ENCODE data around the gene TRIO. TPM values are rescaled to one million over a fixed set of nuclear protein-coding genes. Genes with fewer than 3 reads are reported as not detected.

TRIO gene
- total and polyA plus RNA-seq, 2 of the 8 experiments (the other 6 are each of a cell fraction or from before 2014, with no cell fraction given) = 35.1 to 69.1 TPM

DNA sequence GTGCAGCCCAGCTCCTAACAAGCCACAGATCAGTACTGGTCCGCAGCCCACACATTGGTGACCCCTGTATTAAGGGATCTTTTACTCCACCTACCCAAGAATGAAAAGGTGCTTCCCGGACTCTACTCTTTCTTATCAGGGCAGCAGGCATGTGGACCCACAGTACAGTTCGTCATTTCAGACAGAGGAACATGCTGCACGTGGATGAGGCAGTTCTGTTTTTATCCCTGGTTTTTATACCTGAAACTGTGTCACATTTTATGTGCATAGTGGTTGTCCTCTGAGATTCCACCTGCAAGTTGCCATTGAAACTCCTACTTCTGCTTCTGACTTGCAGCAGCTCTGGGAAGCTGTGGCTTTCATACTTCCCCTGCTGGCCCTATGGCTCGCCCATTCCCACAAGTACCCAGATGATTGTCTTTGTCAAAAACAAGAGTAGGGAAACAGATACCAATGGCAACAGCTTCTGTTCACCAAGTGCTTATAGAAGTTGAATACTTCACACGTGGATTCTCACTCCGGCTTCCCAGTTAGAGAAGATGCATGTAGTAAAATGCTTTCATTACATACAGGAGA, 208.0 kb downstream of the TRIO start (continued):
- TF ChIP-seq RNF2 (IDR thresholded peaks at IDR 0.05; ENCODE audit: borderline replicate concordance, low read depth, low read length, missing control alignments, poor library complexity, severe bottlenecking) (no peak), FOSL1 (IDR thresholded peaks at IDR 0.05; ENCODE audit: insufficient read depth, low read depth, low read length) (no peak), RBBP5 (IDR thresholded peaks at IDR 0.05; ENCODE audit: borderline replicate concordance, low read depth, low read length) (no peak), SP1 (IDR thresholded peaks at IDR 0.05; ENCODE audit: low read depth, low read length) (no peak), CEBPB (IDR thresholded peaks at IDR 0.05; ENCODE audit: low read depth, low read length) (no peak)
- TF ChIP-seq, protein P1, sequence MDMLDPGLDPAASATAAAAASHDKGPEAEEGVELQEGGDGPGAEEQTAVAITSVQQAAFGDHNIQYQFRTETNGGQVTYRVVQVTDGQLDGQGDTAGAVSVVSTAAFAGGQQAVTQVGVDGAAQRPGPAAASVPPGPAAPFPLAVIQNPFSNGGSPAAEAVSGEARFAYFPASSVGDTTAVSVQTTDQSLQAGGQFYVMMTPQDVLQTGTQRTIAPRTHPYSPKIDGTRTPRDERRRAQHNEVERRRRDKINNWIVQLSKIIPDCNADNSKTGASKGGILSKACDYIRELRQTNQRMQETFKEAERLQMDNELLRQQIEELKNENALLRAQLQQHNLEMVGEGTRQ (IDR thresholded peaks at IDR 0.05; ENCODE audit: low read length) = no peak
- TF ChIP-seq, protein P2, sequence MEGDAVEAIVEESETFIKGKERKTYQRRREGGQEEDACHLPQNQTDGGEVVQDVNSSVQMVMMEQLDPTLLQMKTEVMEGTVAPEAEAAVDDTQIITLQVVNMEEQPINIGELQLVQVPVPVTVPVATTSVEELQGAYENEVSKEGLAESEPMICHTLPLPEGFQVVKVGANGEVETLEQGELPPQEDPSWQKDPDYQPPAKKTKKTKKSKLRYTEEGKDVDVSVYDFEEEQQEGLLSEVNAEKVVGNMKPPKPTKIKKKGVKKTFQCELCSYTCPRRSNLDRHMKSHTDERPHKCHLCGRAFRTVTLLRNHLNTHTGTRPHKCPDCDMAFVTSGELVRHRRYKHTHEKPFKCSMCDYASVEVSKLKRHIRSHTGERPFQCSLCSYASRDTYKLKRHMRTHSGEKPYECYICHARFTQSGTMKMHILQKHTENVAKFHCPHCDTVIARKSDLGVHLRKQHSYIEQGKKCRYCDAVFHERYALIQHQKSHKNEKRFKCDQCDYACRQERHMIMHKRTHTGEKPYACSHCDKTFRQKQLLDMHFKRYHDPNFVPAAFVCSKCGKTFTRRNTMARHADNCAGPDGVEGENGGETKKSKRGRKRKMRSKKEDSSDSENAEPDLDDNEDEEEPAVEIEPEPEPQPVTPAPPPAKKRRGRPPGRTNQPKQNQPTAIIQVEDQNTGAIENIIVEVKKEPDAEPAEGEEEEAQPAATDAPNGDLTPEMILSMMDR (IDR thresholded peaks at IDR 0.05; ENCODE audit: control extremely low read depth in 1 of 3, insufficient read depth in 1 of 3, low read depth in 1 of 3, low read length in 3 of 3) = no peak
